RPMI8226 (cell line): ENCODE data around the gene LRRC4.

Source experiments
- DNase-seq: peaks from one replicate; pipeline ENCODE4 v3.0.0-alpha.2; 2015

Gene LRRC4

GRCh38 chr7:128004623-128005022, 26.6 kb downstream of the LRRC4 start:
- DNase-seq: no peak

GRCh38 chr7:128003787-128004186, 27.4 kb downstream of the LRRC4 start:
- DNase-seq: peak; percentile 73

GRCh38 chr7:128003167-128003566, 28.1 kb downstream of the LRRC4 start:
- DNase-seq: peak; percentile 78

- DNase-seq: no peak
Observed at GRCh38 chr7:128000854-128001265, 30.4 kb downstream of the LRRC4 start.

GRCh38 chr7:128000048-128000447, 31.2 kb downstream of the LRRC4 start:
- DNase-seq: no peak

GRCh38 chr7:127998671-127999070, 32.6 kb downstream of the LRRC4 start:
- no peak for DNase-seq

- DNase-seq: no peak
Observed at GRCh38 chr7:127997226-127997922, 33.9 kb downstream of the LRRC4 start.

GRCh38 chr7:127996253-127997071, 34.8 kb downstream of the LRRC4 start:
- DNase-seq: no peak

GRCh38 chr7:127995881-127996215, 35.4 kb downstream of the LRRC4 start:
- DNase-seq: no peak

GRCh38 chr7:127995156-127995880, 35.9 kb downstream of the LRRC4 start:
- no peak for DNase-seq

- DNase-seq: no peak
Observed at GRCh38 chr7:127993987-127994386, 37.2 kb downstream of the LRRC4 start.

- no peak for DNase-seq
Observed at GRCh38 chr7:127993317-127993716, 37.9 kb downstream of the LRRC4 start.

- no peak for DNase-seq
Observed at GRCh38 chr7:127988751-127989150, 42.5 kb downstream of the LRRC4 start.

GRCh38 chr7:127986581-127987521, 44.4 kb downstream of the LRRC4 start:
- no peak for DNase-seq

GRCh38 chr7:127983804-127984332, 47.4 kb downstream of the LRRC4 start:
- no peak for DNase-seq

- DNase-seq: no peak
Observed at GRCh38 chr7:127981965-127982364, 49.3 kb downstream of the LRRC4 start.

- no peak for DNase-seq
Observed at GRCh38 chr7:127980901-127981300, 50.3 kb downstream of the LRRC4 start.

- DNase-seq: no peak
Observed at GRCh38 chr7:127979728-127980126, 51.5 kb downstream of the LRRC4 start.

GRCh38 chr7:127979113-127979727, 52.0 kb downstream of the LRRC4 start:
- no peak for DNase-seq

GRCh38 chr7:127978421-127978820, 52.8 kb downstream of the LRRC4 start:
- DNase-seq: no peak
